Cardiac fibroblast (primary cell): ENCODE measurements around the gene NYAP1.

Experiments
- DNase-seq, 2 donors: peaks; one replicate each; pipeline versions ENCODE4 v3.0.0 to v3.0.0-alpha.2; 2010; ENCODE audit warnings: low read depth in 2 of 2
- H3K4me3 ChIP-seq, 2 donors: replicated peaks in 1 of 2; 1 replicate in 1 of 2; 2 replicates in 1 of 2; pipeline ENCODE4 v1.5.1; 2011; ENCODE audit warnings: low read depth in 2 of 2, low read length in 2 of 2, mild to moderate bottlenecking in 2 of 2, moderate library complexity in 1 of 2
- CTCF ChIP-seq: IDR thresholded peaks from one replicate; pipeline ENCODE4 v1.5.1; 2011; ENCODE audit warnings: low read depth, mild to moderate bottlenecking, low read length, inconsistent platforms

NYAP1 gene

GRCh38 chr7:100465299-100465698 lies 18.4 kb upstream of the NYAP1 start:
- H3K4me3 ChIP-seq, result no peak overlapping the region
- DNase-seq, result peak in 1 of 2 donors; percentile 29
- no peak for TF ChIP-seq CTCF

- H3K4me3 ChIP-seq, result no peak overlapping the region
- DNase-seq, result peak; percentile 74 to 89
- peak; percentile 80 for TF ChIP-seq CTCF
Observed at GRCh38 chr7:100465702-100466311, 17.9 kb upstream of the NYAP1 start.

- no peak for TF ChIP-seq CTCF
- no peak for DNase-seq
- no peak overlapping the region for H3K4me3 ChIP-seq
Observed at GRCh38 chr7:100466653-100467605, 16.8 kb upstream of the NYAP1 start.

- no peak for TF ChIP-seq CTCF
- H3K4me3 ChIP-seq, result no peak overlapping the region
- no peak for DNase-seq
Observed at GRCh38 chr7:100467638-100468373, 15.9 kb upstream of the NYAP1 start.

- peak; percentile 79 to 83 for DNase-seq
- H3K4me3 ChIP-seq, result no peak overlapping the region
- peak; percentile 95 for TF ChIP-seq CTCF
Observed at GRCh38 chr7:100469227-100470044, 14.3 kb upstream of the NYAP1 start.

GRCh38 chr7:100471021-100471420 lies 12.7 kb upstream of the NYAP1 start:
- H3K4me3 ChIP-seq, result no peak overlapping the region
- TF ChIP-seq CTCF, result no peak
- DNase-seq, result no peak
